Vagina (tissue), 2 donors: Measurements from ENCODE around the gene PWWP2B.

Experiments used
- POLR2A ChIP-seq, 2 donors: fragments of 450-650 bp; IDR thresholded peaks; one replicate each; pipeline ENCODE4 v1.6.1; 2017; ENCODE audit warnings: antibody characterized with exemption in 2 of 2, mild to moderate bottlenecking in 2 of 2, moderate library complexity in 2 of 2
- POLR2AphosphoS5 ChIP-seq, 2 donors: sonication (generic); formaldehyde crosslinking; IDR thresholded peaks; one replicate each; pipeline ENCODE4 v1.9.0; 2017; ENCODE audit warnings: antibody characterized with exemption in 2 of 2, mild to moderate bottlenecking in 2 of 2, low read depth in 1 of 2; ENCODE audit not compliant: insufficient read depth in 1 of 2

DNA sequence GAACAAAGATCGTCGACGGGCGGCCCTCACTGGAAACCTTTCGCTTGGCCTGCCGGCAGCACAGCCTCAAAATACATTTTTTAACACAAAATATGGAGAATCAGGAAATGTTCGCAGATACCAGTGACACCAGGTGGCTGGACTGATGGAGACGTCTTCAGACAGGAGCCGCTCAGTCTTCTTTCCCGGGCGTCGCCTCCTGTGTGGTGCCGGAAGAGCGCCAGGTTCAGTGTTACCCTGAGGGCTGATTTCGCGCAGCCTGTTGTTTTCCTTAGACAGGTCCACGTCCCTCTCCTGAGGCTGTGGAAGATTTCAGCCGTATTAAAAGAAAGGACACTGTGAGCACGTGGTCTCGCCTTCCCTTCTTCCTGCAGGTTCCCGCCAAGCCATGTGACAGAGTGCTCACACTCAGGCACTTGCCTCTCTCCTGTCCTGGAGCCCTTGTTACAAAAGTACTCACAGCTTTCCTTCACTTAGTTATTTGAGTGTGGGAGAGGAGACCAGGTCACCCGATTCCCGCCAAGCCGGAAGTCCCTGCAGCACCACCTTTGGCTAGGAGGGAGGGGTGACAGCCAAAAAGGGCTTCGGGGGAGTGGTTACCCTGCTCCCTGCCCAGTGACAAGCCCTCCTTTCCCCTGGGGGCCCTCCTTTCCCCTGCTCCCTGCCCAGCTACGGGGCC, 21.7 kb upstream of the PWWP2B start:
- TF ChIP-seq POLR2AphosphoS5 (IDR thresholded peaks at IDR 0.05; ENCODE audit: insufficient read depth in 1 of 2, low read depth in 1 of 2): no peak
- no peak for TF ChIP-seq POLR2A (IDR thresholded peaks at IDR 0.05)
